Prostate gland (tissue), 2 donors: Measurements from ENCODE around the gene SRP54.

Experiments used
- POLR2AphosphoS5 ChIP-seq: sonication (generic); formaldehyde crosslinking; IDR thresholded peaks from one replicate; pipeline ENCODE4 v1.6.1; 2017; ENCODE audit warnings: antibody characterized with exemption
- TF ChIP-seq, protein P1 (sequence below), 4 experiments: fragments of 200-600 bp in 2 of 4; fragments of 450-650 bp in 2 of 4; sonication (generic) in 2 of 4; IDR thresholded peaks; 1 replicate in 3 of 4; 2 replicates in 1 of 4; pipeline ENCODE4 v1.5.1; 2016 to 2019; ENCODE audit warnings: antibody characterized with exemption in 4 of 4, mild to moderate bottlenecking in 2 of 4, moderate library complexity in 2 of 4

DNA sequence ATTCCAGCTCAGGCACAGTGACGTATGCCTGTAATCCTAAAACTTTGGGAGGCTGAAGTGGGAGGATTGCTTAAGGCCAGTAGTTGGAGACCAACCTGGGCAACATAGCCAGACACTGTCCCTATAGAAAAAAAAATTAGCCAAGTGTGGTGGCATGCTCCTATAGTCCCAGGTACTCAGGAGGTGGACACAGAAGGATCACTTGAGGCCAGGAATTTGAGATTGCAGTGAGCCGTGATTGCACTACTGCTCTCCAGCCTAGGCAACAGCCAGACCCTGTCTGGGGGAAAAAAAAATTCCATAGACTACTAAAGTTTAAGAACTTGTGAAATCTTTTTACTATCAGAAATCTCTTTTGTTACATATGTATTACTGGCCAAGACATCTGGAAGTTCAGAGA is 69.8 kb downstream of the SRP54 start:
- TF ChIP-seq, protein P1, sequence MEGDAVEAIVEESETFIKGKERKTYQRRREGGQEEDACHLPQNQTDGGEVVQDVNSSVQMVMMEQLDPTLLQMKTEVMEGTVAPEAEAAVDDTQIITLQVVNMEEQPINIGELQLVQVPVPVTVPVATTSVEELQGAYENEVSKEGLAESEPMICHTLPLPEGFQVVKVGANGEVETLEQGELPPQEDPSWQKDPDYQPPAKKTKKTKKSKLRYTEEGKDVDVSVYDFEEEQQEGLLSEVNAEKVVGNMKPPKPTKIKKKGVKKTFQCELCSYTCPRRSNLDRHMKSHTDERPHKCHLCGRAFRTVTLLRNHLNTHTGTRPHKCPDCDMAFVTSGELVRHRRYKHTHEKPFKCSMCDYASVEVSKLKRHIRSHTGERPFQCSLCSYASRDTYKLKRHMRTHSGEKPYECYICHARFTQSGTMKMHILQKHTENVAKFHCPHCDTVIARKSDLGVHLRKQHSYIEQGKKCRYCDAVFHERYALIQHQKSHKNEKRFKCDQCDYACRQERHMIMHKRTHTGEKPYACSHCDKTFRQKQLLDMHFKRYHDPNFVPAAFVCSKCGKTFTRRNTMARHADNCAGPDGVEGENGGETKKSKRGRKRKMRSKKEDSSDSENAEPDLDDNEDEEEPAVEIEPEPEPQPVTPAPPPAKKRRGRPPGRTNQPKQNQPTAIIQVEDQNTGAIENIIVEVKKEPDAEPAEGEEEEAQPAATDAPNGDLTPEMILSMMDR (IDR thresholded peaks at IDR 0.05): no peak
- TF ChIP-seq POLR2AphosphoS5: no peak
